H1 (cell line): Measurements from ENCODE around the gene ETFBKMT. TPM values are rescaled to one million over a fixed set of nuclear protein-coding genes. Genes with fewer than 3 reads are reported as not detected.
"Not testable (repeated sequence)": the region's sequence is repeated elsewhere in the genome, so short reads cannot be mapped to it uniquely, and the experiment has no call there.

Experiments used
- CTCF ChIA-PET: fragments of 300-600 bp; sonication (Branson Sonifier 250); formaldehyde crosslinking; loops from one replicate; lab custom pipeline; 2021; ENCODE audit not compliant: partially characterized antibody; lab: Charles Lee
- POLR2A ChIA-PET: fragments of 300-600 bp; sonication (Branson Sonifier 250); formaldehyde crosslinking; loops from one replicate; lab custom pipeline; 2021; ENCODE audit warnings: inconsistent platforms; ENCODE audit not compliant: partially characterized antibody; lab: Charles Lee
- DNase-seq, 2 experiments: peaks; one replicate each; pipeline versions ENCODE4 v3.0.0 to v3.0.0-alpha.2; 2010 to 2022; ENCODE audit warnings: low spot score in 2 of 2, low read depth in 1 of 2, mixed read lengths in 1 of 2
- FAIRE-seq: peaks from 2 replicates; lab custom pipeline; 2011; peaks lifted over from hg19 to GRCh38; lab: Jason Lieb, UNC
- H2AFZ ChIP-seq: 2 replicates; pipeline ENCODE4 v1.8.1; 2012; ENCODE audit warnings: low read length, inconsistent platforms
- H2AK5ac ChIP-seq: 2 replicates; pipeline ENCODE4 v1.6.1; 2013; ENCODE audit warnings: low read depth, low read length
- H2BK120ac ChIP-seq: replicated peaks from 2 replicates; pipeline ENCODE3; 2013; ENCODE audit warnings: low read depth, low read length, inconsistent platforms
- H2BK12ac ChIP-seq: 2 replicates; pipeline ENCODE4 v1.6.1; 2013; ENCODE audit warnings: low read depth, low read length
- H2BK15ac ChIP-seq: 2 replicates; pipeline ENCODE4 v1.6.1; 2013; ENCODE audit warnings: low read length
- H2BK20ac ChIP-seq: 2 replicates; pipeline ENCODE4 v1.6.1; 2013; ENCODE audit warnings: low read length
- H2BK5ac ChIP-seq: 2 replicates; pipeline ENCODE4 v1.6.1; 2013; ENCODE audit warnings: low read depth, low read length
- H3K14ac ChIP-seq: 2 replicates; pipeline ENCODE4 v1.6.1; 2013; ENCODE audit warnings: inconsistent platforms; ENCODE audit not compliant: insufficient read length
- H3K18ac ChIP-seq: 2 replicates; pipeline ENCODE4 v1.6.1; 2013; ENCODE audit warnings: low read length; ENCODE audit errors: extremely low read depth
- H3K23ac ChIP-seq: 2 replicates; pipeline ENCODE4 v1.6.1; 2013; ENCODE audit warnings: inconsistent platforms; ENCODE audit not compliant: insufficient read length
- H3K23me2 ChIP-seq: 2 replicates; pipeline ENCODE4 v1.6.1; 2013; ENCODE audit warnings: low read depth, low read length
- H3K27ac ChIP-seq: 2 replicates; pipeline ENCODE4 v1.6.1; 2011; ENCODE audit warnings: low read depth, low read length, inconsistent platforms
- H3K27me3 ChIP-seq, 4 experiments: replicated peaks in 1 of 4; 1 replicate in 1 of 4; 2 replicates in 3 of 4; pipeline versions ENCODE4 v1.6.1 to v1.8.1; 2011 to 2013; ENCODE audit warnings: low read length in 3 of 4, mild to moderate bottlenecking in 3 of 4, inconsistent platforms in 2 of 4, mixed read lengths in 2 of 4, moderate library complexity in 1 of 4; ENCODE audit not compliant: control insufficient read depth in 3 of 4, insufficient read depth in 3 of 4; ENCODE audit errors: extremely low read depth in 1 of 4
- H3K36me3 ChIP-seq, 4 experiments: 2 replicates each; pipeline versions ENCODE4 v1.6.1 to v1.8.1; 2011 to 2013; ENCODE audit warnings: mild to moderate bottlenecking in 4 of 4, low read length in 3 of 4, moderate library complexity in 2 of 4, control low read depth in 1 of 4, inconsistent platforms in 1 of 4; ENCODE audit not compliant: insufficient read depth in 4 of 4, control insufficient read depth in 2 of 4
- H3K4ac ChIP-seq: replicated peaks from 2 replicates; pipeline ENCODE3; 2013; ENCODE audit warnings: low read length, low read depth, mixed read lengths, inconsistent platforms; ENCODE audit not compliant: insufficient read length
- H3K4me1 ChIP-seq, 4 experiments: replicated peaks in 1 of 4; 1 replicate in 1 of 4; 2 replicates in 3 of 4; pipeline versions ENCODE4 v1.6.1 to v1.8.1; 2011 to 2013; ENCODE audit warnings: low read length in 3 of 4, inconsistent platforms in 2 of 4, mixed read lengths in 1 of 4; ENCODE audit not compliant: insufficient read depth in 4 of 4, control insufficient read depth in 3 of 4
- H3K4me2 ChIP-seq, 2 experiments: 2 replicates each; pipeline versions ENCODE4 v1.6.1 to v1.8.1; 2011 to 2013; ENCODE audit warnings: low read depth in 2 of 2, low read length in 2 of 2, control low read depth in 1 of 2, inconsistent platforms in 1 of 2, mild to moderate bottlenecking in 1 of 2; ENCODE audit not compliant: insufficient read depth in 1 of 2
- H3K4me3 ChIP-seq, 4 experiments: fragments of 200-600, 300-600 bp in 1 of 4; sonication (generic), shearing (Covaris generic), sonication (Bioruptor Twin) in 1 of 4; 2 replicates each; pipeline versions ENCODE4 v1.5.1 to v1.8.1; 2011 to 2016; ENCODE audit warnings: low read length in 4 of 4, low read depth in 3 of 4, control low read depth in 2 of 4, inconsistent platforms in 2 of 4, mild to moderate bottlenecking in 2 of 4, mixed read lengths in 1 of 4, moderate library complexity in 1 of 4; ENCODE audit not compliant: insufficient read depth in 2 of 4; ENCODE audit errors: extremely low read depth in 1 of 4
- H3K56ac ChIP-seq: replicated peaks from 2 replicates; pipeline ENCODE3; 2013; ENCODE audit warnings: low read depth, mild to moderate bottlenecking, mixed read lengths, low read length, inconsistent platforms; ENCODE audit not compliant: insufficient read length
- H3K79me1 ChIP-seq: 2 replicates; pipeline ENCODE4 v1.6.1; 2013; ENCODE audit warnings: low read depth, low read length, control low read depth
- H3K79me2 ChIP-seq, 2 experiments: 2 replicates each; pipeline versions ENCODE4 v1.6.1 to v1.8.1; 2012 to 2013; ENCODE audit warnings: low read length in 2 of 2, mild to moderate bottlenecking in 2 of 2, inconsistent platforms in 1 of 2; ENCODE audit not compliant: insufficient read depth in 2 of 2, control insufficient read depth in 1 of 2
- H3K9ac ChIP-seq, 4 experiments: replicated peaks in 1 of 4; 1 replicate in 1 of 4; 2 replicates in 3 of 4; pipeline versions ENCODE4 v1.6.1 to v1.8.1; 2011 to 2013; ENCODE audit warnings: low read depth in 3 of 4, low read length in 3 of 4, control low read depth in 2 of 4, mild to moderate bottlenecking in 2 of 4, moderate library complexity in 2 of 4, inconsistent platforms in 1 of 4; ENCODE audit errors: extremely low read depth in 1 of 4
- H3K9me3 ChIP-seq, 2 experiments: 2 replicates each; pipeline versions ENCODE4 v1.6.1 to v1.8.1; 2012 to 2013; ENCODE audit warnings: mild to moderate bottlenecking in 2 of 2, moderate library complexity in 2 of 2, control low read depth in 1 of 2, inconsistent platforms in 1 of 2, low read depth in 1 of 2, low read length in 1 of 2, mixed read lengths in 1 of 2; ENCODE audit not compliant: insufficient read depth in 2 of 2
- H4K20me1 ChIP-seq, 2 experiments: replicated peaks in 1 of 2; 2 replicates each; pipeline versions ENCODE3 to v1.8.1; 2011 to 2013; ENCODE audit warnings: inconsistent platforms in 2 of 2, low read length in 2 of 2, mild to moderate bottlenecking in 1 of 2; ENCODE audit not compliant: insufficient read depth in 2 of 2, control insufficient read depth in 1 of 2
- H4K5ac ChIP-seq: 2 replicates; pipeline ENCODE4 v1.6.1; 2013; ENCODE audit warnings: low read length, low read depth, mixed read lengths, inconsistent platforms; ENCODE audit not compliant: insufficient read length
- H4K8ac ChIP-seq: 2 replicates; pipeline ENCODE4 v1.8.0; 2013; ENCODE audit warnings: mild to moderate bottlenecking, moderate library complexity, low read length, inconsistent platforms; ENCODE audit not compliant: insufficient read depth; ENCODE audit errors: extremely low read depth
- H4K91ac ChIP-seq: replicated peaks from 2 replicates; pipeline ENCODE3; 2013; ENCODE audit warnings: low read length, mixed read lengths, inconsistent platforms; ENCODE audit not compliant: insufficient read length
- WGBS, 2 experiments: shearing (Covaris generic) in 1 of 2; methylation state at CpG; one replicate each; pipeline versions ENCODE4 v1.1.6 to v1.1.7; 2013 to 2015; ENCODE audit warnings: low lambda C conversion rate in 2 of 2, mixed read lengths in 2 of 2, inconsistent platforms in 1 of 2, low coverage in 1 of 2, missing lambda C conversion rate in 1 of 2; ENCODE audit not compliant: insufficient replicate concordance in 2 of 2, insufficient coverage in 1 of 2, insufficient read length in 1 of 2; ENCODE audit errors: extremely low coverage in 1 of 2, missing lambda C conversion rate in 1 of 2; 5-methylcytosine and 5-hydroxymethylcytosine counted together
- polyA plus RNA-seq, 7 experiments: library from polyadenylated mRNA; depleted of rRNA in 3 of 7; stranded (reverse) in 5 of 7; unstranded in 2 of 7; fragments of >200 nt in 5 of 7; fragments of 200-250 nt in 2 of 7; gene quantifications; 1 replicate in 5 of 7; 2 replicates in 1 of 7; 4 replicates in 1 of 7; pipeline versions ENCODE4 v1.2.1 to v1.2.3, GENCODE V29; 2011 to 2013; ENCODE audit warnings: missing spikeins in 2 of 7, mixed read lengths in 2 of 7
- total RNA-seq: library from RNA; stranded (reverse); fragmentation: NEBNext Ultra II Directional; extraction: Animal tissue kit (Norgen Biotek cat#: 25700); gene quantifications from 2 replicates; pipeline ENCODE4 v1.2.1, GENCODE V29; 2021

Gene ETFBKMT
- total and polyA plus RNA-seq, 2 of the 8 experiments (the other 6 are each of a cell fraction or from before 2014, with no cell fraction given) = 0.59 to 1.7 TPM

GRCh38 chr12:31689921-31690320 lies 30.4 kb downstream of the ETFBKMT start:
- H2BK12ac ChIP-seq, H4K8ac ChIP-seq, POLR2A ChIA-PET, FAIRE-seq, H2AK5ac ChIP-seq, H4K20me1 ChIP-seq, H2BK5ac ChIP-seq, H3K4me2 ChIP-seq, H3K79me2 ChIP-seq, H3K27ac ChIP-seq, H3K18ac ChIP-seq, H3K9ac ChIP-seq, H3K4me3 ChIP-seq, DNase-seq, CTCF ChIA-PET, H3K23ac ChIP-seq, H3K4ac ChIP-seq, H3K23me2 ChIP-seq, H3K79me1 ChIP-seq, H2BK20ac ChIP-seq, H3K56ac ChIP-seq, H3K14ac ChIP-seq, H4K91ac ChIP-seq, H2BK120ac ChIP-seq, H3K27me3 ChIP-seq, H3K9me3 ChIP-seq, H3K4me1 ChIP-seq, H3K36me3 ChIP-seq, H2AFZ ChIP-seq, H2BK15ac ChIP-seq, H4K5ac ChIP-seq: not testable (repeated sequence)
- 82% methylated on average over 3 of the region's 3 CpGs; no CpG with 5 or more reads in 1 of the 2 experiments for WGBS, 2 experiments
